ENCODE measurements around the gene TEAD1. TPM values are rescaled to one million over a fixed set of nuclear protein-coding genes. Genes with fewer than 3 reads are reported as not detected.

TEAD1 gene
- total and polyA plus RNA-seq, 9 of the 15 experiments (the other 6 are each of a cell fraction or from before 2014, with no cell fraction given): 1.7 to 17.7 (median 10.8) TPM

- FAIRE-seq (peak; percentile 88), ATAC-seq (peak; percentile 78), DNase-seq (ENCODE audit: extremely low read depth in 1 of 4, low spot score in 3 of 4) (peak; percentile 73 to 95 (median 76))
- WGBS (ENCODE audit: insufficient coverage, low coverage, missing lambda C conversion rate): 7% methylated on average over 6 of the region's 6 CpGs
- no peaks in the 10 kb centered on the region for H4K20me1 ChIP-seq (replicated peaks; ENCODE audit: control insufficient read depth, insufficient read depth, low read length)
- H3K79me2 ChIP-seq (ENCODE audit: control insufficient read depth, insufficient read depth, low read length): peaks cover 49% of the 10 kb centered on the region; the same call in 2 of the 3 replicates
- no peaks in the 10 kb centered on the region for H3K9me3 ChIP-seq (replicated peaks; ENCODE audit: control insufficient read depth, insufficient read depth, low read depth, low read length)
- no peaks in the 10 kb centered on the region for H3K9me1 ChIP-seq (ENCODE audit: control insufficient read depth, insufficient read depth, low read length)
- ChIA-PET CTCF (ENCODE audit: low intra/inter-chr PET ratio) (no interaction called here), POLR2A (interaction anchor here (0.6 to 3.2 kb wide), 6 partner anchors 10 to 792 kb away, joined by 3 to 21 read pairs (median 3); no protein-coding TSS in a partner anchor)
- peak overlapping the region; percentile 76 for H3K27ac ChIP-seq (ENCODE audit: extremely low read depth, low read depth, low read length)
- no peak overlapping the region for H3K4me3 ChIP-seq
- in situ Hi-C loops (cut with MboI) (no loop called here), intact Hi-C loops (cut with micrococcal nuclease) (loop anchor here (2.0 kb wide), 1 partner anchor 14 kb away; no protein-coding TSS in a partner anchor)
- H3K27me3 ChIP-seq (ENCODE audit: control insufficient read depth in 2 of 2, insufficient read depth in 2 of 2, low read length in 2 of 2): no peaks in the 10 kb centered on the region
- no peaks in the 10 kb centered on the region for H3K36me3 ChIP-seq (ENCODE audit: control insufficient read depth, insufficient read depth, low read length)
- 0 out of 2 replicates have a peak overlapping the region, but pooled peaks have one; percentile 23 for H2AFZ ChIP-seq (ENCODE audit: low read depth, low read length)
- peak overlapping the region in 1 of 2 experiments; percentile 47; a peak in 2 of 4 replicates for H3K9ac ChIP-seq (ENCODE audit: insufficient read depth in 1 of 2, low read depth in 2 of 2, low read length in 2 of 2)
- BruUV-seq (replicated peaks): TSS peak; percentile 66
- peaks cover 10 to 67% of the 10 kb centered on the region in 2 experiments; a peak in 4 of 5 replicates for H3K4me1 ChIP-seq (replicated peaks in 1 of 2; ENCODE audit: control insufficient read depth in 2 of 2, insufficient read depth in 2 of 2, low read length in 2 of 2)
- peak overlapping the region; percentile 73 for H3K4me2 ChIP-seq (ENCODE audit: insufficient read depth, low read length)
- TF ChIP-seq GABPB1 (CRISPR knock-in tag; IDR thresholded peaks at IDR 0.05): no peak
- no peak for TF ChIP-seq FOXK2 (conservative IDR thresholded peaks at IDR 0.05 in 1 of 2, IDR thresholded peaks at IDR 0.05 in 1 of 2; ENCODE audit: low read depth in 2 of 2)
- no peak for TF ChIP-seq NR0B1 (IDR thresholded peaks at IDR 0.05; ENCODE audit: partially characterized antibody)
- no peak for TF ChIP-seq FOS (IDR thresholded peaks at IDR 0.05; ENCODE audit: extremely low read depth, insufficient read length)
- TF ChIP-seq ZNF740 (CRISPR knock-in tag; IDR thresholded peaks at IDR 0.05): no peak
- TF ChIP-seq ZNF740 (tag; IDR thresholded peaks at IDR 0.05): no peak
- TF ChIP-seq ZNF518B (CRISPR knock-in tag; IDR thresholded peaks at IDR 0.05): no peak
- no peak for TF ChIP-seq NCOA4 (IDR thresholded peaks at IDR 0.05; ENCODE audit: partially characterized antibody)
- TF ChIP-seq KAT7 (CRISPR knock-in tag; IDR thresholded peaks at IDR 0.05; ENCODE audit: borderline replicate concordance): no peak
- no peak for TF ChIP-seq ESRRA (IDR thresholded peaks at IDR 0.05; ENCODE audit: borderline replicate concordance, low read depth)
- TF ChIP-seq TAF1 (IDR thresholded peaks at IDR 0.05; ENCODE audit: control insufficient read depth, extremely low read depth, insufficient read depth, low read length, severe bottlenecking): no peak
- TF ChIP-seq HES1 (IDR thresholded peaks at IDR 0.05; ENCODE audit: low read depth): no peak
These were observed 168.9 kb downstream of the TEAD1 start for GRCh38 chr11:12842933-12843636.
